T-helper 2 cell treated with Interferon-gamma antibody and Interleukin-4, amounts not matched to agents 100 ng/mL and 5 ng/mL, for 36 hours (primary cell): Measurements from ENCODE around the gene SLC30A1. TPM values are rescaled to one million over a fixed set of nuclear protein-coding genes. Genes with fewer than 3 reads are reported as not detected.

Experiments used
- intact Hi-C: fragments of 100-400 bp; cut with micrococcal nuclease; formaldehyde crosslinking; loops from one replicate; pipeline ENCODE4 v1.15.1; 2023
- total RNA-seq: library from RNA; stranded (reverse); gene quantifications from 2 replicates; pipeline ENCODE4 v1.2.3, GENCODE V29; 2022

SLC30A1 gene, protein sequence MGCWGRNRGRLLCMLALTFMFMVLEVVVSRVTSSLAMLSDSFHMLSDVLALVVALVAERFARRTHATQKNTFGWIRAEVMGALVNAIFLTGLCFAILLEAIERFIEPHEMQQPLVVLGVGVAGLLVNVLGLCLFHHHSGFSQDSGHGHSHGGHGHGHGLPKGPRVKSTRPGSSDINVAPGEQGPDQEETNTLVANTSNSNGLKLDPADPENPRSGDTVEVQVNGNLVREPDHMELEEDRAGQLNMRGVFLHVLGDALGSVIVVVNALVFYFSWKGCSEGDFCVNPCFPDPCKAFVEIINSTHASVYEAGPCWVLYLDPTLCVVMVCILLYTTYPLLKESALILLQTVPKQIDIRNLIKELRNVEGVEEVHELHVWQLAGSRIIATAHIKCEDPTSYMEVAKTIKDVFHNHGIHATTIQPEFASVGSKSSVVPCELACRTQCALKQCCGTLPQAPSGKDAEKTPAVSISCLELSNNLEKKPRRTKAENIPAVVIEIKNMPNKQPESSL
- total RNA-seq, result 11.5 and 12.7 TPM in 2 replicates

DNA sequence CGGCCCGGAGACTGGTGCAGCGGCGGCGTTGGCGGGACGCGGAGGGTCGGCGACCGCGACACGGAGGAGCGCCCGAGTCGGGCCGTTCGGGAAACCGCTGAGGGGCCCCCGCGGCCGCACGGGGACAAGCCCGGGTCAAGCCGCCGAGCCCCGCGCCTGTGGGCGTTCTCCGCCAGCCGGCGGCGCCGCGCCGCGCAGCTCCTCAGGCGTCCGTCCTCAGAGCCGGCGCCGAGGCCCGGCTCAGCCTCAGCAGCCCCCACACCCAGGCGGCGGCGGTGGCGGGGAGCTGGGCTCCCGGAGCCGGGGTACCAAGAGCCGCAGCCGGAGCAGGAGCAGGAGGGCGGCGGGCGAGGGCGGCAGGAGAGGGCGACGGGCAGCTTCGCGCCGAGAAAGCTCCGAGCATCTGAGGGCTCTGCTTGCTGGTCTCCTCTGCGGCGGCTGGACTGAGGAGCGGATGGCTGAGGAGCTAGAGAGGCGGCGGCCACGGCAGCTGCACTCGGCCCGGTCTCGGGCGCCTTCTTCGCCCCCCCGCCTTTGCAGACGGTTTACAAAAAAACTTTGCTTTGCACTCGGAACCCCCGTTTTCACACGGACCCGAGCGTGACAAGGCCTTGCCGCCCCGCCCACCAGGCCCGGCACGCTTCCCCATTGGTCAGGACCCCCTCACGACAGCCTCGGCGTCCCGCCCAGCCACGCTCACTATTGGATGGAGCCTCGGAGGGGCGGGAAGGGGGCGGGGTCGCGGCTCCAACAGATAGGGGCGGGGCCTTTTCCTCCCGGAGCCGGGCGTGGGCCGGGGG, at the start of gene SLC30A1:
TSS of gene SLC30A1 (minus strand) at position 522 of the 800 bp plus-strand sequence. CDS start 549 bp downstream, outside the sequence.
- intact Hi-C loops, result loop anchor here (1.0 to 10.0 kb wide), 12 partner anchors 28 to 1752 kb away; partner anchors contain the start of genes ANGEL2, ATF3, DTL and INTS7

DNA sequence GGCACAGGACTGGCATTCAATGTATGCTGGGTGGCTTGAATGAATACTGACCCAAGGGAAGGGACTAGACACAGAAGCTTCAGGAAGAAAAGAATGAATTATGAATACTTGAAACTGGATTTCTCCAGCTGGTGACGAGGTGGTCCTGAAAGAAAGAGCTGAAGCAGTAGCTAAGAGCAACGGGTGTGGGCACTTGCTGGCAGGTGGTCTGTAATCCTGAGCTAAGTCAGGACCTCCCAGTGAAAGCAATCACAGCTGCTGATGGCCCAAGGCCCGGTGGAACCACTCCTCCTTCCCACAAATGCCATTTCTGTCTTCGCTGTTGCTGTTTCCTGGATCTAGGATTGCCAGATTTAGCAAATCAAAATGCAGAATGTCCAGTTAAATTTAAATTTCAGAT, 49.5 kb upstream of the SLC30A1 start:
- intact Hi-C loops, result no loop called here

DNA sequence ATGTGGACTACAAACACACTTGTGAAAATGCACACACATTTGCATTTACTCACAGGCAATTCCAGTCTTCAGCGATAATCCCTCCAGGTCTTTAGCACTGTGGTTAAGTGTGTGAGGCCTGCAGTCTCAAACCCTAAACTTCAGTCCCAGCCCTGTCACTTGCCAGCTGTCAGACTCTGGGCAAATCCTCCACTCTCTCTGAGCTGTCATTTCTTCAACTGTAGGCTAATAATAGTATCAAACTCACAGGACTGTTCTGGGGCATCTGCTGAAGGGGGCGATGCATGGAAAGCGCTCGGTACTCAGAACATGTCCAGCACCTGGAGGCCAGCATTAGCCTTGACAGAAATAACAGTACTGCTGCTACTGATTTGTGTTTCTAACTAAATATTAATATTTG, 48.3 kb upstream of the SLC30A1 start:
- intact Hi-C loops, result no loop called here

DNA sequence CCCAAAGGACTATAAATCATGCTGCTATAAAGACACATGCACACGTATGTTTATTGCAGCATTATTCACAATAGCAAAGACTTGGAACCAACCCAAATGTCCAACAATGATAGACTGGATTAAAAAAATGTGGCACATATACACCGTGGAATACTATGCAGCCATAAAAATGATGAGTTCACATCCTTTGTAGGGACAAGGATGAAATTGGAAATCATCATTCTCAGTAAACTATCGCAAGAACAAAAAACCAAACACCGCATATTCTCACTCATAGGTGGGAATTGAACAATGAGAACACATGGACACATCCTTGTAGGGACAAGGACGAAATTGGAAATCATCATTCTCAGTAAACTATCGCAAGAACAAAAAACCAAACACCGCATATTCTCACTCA, 46.9 kb upstream of the SLC30A1 start:
- intact Hi-C loops, result loop anchor here (1.0 kb wide), 1 partner anchor 49 kb away; no protein-coding TSS in a partner anchor

DNA sequence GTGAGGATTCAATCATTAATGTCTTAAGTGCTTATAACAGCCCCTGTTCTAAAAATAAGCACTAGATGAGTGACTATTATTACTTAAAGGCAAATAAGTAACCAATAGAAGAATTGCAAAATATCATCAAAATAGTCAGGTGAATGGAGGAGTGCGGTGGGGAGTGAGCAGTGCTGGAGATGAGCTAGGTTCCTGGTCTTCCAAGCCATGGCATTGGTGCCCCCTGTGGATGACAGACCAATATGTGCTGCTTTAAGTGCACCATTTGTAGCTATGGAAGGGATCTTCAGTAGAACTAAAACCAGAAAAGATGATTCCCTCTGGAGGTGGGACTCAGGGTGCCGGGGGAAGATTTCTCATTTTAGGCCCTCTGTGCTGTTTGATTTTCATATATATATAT, 46.1 kb upstream of the SLC30A1 start:
- intact Hi-C loops, result loop anchor here (1.0 kb wide), 1 partner anchor 48 kb away; no protein-coding TSS in a partner anchor

DNA sequence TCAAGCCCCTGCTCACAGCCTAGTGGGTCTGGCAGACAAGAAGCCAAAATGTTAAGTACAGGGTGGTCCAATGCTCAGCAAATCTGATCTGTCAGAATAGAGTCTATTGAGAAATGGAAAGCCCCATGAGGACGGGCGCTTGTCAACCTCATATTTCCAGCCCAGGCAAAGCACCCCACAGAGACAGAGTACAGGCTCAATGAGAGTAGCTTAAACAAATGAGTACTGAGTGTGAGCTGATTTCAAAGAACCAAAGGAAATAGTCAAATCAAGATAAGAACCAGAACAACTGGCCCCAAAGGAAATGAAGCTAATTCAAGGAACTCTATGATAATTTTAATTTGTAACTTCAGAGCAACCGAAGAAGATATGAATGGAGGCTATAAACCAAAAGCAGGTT, 44.6 kb upstream of the SLC30A1 start:
- intact Hi-C loops, result no loop called here

DNA sequence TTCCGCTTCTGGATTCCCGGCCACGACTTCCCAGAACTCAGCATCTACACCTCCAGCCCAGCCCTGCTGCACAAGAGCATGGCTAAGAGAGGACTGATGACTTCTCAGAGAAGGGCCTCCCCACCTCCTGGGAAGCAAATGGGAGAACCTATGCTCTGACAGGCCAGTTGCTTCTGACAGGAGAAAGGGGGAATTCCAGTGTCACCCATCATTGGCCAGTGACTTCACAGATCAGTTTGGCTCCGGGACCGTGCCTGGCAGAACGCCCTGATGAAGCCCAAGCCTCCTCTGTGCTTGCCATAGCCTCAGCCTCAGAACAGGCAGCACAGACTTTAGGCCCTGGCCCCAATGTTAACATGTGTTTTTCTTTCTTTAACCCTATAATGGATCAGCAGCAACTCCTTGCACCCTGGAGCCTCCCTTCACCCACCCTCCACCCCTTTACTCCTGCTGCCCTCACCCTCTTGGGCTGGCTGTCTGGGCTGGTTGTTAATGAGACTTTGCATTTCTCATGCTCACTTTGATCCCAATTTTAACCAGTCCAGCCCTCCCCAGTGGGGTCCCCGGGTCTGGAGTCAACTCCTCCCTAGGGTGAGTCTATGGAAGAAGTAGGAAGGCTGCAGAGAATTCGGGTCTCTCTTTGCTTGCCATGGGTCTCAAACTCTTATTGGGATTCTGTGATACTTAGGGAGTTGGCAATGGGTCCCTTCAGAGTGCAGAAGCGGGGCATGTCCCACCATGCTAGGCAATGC, 42.7 kb upstream of the SLC30A1 start:
- intact Hi-C loops, result no loop called here

DNA sequence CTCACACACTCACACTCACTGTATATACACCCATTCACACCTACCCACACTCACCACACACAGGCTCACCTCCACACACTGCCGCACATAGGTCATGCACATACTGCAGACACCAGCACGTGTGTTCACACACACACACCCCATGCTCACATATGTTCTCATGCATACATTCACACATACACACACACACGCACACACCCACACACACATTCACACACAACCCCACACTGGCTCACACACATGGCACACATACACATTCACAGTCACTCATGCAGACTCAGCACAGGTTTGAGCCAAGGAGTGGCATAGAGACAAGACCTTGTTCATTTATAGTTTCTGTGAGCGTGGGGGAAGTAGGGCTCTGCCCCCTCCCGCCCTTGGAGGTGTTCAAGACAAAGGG, 41.1 kb upstream of the SLC30A1 start:
- intact Hi-C loops, result no loop called here

DNA sequence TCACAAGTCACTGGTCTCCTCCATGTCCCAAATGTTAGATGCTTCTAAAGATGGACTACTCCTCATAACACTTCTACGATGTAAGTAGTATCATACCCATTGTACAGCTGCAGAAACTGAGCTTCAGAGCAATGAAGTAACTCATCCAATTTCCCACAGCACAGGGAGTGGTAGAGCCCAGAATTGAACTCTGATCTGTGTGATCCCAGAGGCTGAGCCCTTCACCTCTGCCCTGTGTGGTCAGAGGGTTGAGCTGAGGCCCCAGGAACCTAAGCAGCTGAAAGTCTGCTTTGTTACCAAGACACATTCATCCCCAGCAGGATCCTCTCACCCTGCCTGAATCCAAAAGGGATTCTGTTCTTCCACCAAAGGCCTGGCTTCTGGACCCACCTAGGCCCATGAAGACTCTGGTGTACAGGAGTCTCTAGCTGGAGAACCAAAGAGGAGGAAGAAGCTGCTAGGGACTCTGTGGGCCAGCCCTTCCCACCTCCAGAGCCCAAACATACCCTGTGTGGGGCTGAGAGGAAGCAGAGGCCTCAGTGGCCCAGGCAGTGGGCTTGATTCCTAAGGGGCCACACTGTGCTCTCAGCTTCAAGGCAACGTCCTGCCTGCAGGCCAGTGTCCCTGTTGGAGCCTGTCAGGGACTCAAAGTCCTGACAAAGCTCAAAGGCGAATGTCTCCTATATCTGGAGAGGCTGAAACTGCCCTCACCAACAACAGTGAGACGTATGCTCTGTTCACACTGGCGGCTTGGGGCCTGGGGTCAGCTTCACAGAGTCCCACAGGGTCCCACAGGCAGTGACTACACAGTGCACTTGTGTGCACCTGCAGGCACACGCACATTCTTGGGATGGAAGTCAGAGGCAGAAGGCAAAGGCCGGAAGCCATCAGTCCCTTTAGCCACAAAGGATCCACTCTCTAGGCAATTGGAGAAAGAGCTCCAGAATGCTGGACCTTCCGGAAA, 40.4 kb upstream of the SLC30A1 start:
- intact Hi-C loops, result no loop called here

DNA sequence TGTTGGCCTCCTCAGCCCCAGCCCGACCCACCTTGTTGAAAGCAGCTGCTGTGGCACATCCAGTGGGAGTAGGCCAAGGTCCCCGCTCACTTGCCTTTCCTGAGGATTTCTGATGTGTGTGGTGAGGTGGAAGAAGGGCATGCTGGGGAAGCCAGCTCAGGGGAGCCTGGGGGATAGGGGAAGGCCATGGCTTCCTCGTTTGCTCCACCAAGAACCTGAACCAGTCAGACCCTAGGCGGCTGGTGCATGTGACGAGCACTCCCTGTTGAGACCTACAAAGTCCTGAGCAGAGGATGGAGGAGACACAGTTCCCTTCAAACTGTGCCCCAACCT, 38.0 kb upstream of the SLC30A1 start:
- intact Hi-C loops, result no loop called here

DNA sequence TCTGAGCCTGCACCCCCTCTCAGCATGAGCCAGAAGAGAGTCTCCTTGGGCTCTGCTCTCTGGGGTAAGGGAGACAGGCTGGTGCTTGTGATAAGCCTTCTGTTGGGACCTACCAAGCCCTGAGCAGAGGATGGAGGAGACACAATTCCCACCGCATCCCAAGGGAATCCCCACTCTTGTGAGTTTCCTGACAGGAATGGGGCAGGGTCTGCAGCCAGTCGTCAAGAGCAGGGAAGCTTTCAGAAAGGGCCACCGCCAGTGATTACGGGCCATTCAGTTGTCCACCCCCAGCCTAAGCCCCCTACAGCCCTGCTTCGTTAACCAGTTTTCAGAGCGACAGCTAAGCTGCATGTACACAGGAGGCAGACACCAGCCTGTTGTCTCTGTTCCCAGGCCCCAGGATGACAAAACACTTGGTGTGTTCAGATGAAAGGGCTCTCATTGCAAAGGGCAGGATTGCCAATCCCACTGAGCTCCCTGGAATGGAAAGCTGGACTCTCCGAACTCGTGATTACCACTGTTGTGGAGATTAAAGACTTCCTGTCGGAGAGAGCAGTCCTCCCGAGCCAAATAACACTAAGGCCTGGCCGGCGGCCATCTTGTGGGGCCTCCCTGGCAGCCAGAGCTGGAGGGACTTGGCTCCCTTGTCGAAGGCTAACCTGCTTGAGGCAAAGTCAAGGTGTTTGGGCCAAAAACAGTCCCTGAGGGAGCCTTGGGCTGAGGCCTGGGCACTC, 37.4 kb upstream of the SLC30A1 start:
- intact Hi-C loops, result no loop called here

DNA sequence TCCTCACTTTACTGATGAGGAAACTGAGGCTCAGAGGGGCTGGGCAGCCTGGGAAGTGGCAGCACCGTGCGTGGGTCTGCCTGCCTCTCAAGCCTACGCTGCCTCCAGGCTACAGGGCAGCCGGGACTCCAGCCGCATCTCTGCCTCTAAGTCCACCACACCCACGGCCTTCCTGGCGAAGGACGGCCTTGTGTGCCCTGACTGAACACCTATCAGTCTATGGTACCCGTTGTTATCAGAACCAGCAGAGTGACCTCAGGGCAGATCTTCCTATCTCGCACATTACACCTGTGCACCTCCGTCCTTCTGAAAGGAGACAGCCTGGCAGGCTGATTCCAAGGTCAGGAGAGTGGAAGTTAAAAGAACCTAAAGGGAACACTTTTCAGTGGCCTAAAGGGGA, 35.7 kb upstream of the SLC30A1 start:
- intact Hi-C loops, result no loop called here

DNA sequence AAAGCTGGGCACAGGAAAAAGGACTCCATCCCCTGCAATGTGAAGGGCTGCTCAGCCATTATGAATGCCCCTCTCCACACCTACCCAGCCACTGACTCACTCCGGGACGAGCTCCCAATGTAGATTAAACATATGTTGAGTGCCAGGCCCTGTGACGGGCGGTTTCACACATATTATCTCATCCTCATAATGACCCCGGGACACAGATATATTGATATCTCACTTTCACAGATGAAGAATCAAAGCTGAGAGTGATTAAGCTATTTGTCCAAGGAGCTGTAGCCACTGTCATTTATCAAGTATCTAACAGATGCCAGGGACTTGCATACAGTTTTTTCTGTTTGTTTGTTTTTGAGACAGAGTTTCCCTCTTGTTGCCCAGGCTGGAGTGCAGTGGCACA, 35.0 kb upstream of the SLC30A1 start:
- intact Hi-C loops, result no loop called here

DNA sequence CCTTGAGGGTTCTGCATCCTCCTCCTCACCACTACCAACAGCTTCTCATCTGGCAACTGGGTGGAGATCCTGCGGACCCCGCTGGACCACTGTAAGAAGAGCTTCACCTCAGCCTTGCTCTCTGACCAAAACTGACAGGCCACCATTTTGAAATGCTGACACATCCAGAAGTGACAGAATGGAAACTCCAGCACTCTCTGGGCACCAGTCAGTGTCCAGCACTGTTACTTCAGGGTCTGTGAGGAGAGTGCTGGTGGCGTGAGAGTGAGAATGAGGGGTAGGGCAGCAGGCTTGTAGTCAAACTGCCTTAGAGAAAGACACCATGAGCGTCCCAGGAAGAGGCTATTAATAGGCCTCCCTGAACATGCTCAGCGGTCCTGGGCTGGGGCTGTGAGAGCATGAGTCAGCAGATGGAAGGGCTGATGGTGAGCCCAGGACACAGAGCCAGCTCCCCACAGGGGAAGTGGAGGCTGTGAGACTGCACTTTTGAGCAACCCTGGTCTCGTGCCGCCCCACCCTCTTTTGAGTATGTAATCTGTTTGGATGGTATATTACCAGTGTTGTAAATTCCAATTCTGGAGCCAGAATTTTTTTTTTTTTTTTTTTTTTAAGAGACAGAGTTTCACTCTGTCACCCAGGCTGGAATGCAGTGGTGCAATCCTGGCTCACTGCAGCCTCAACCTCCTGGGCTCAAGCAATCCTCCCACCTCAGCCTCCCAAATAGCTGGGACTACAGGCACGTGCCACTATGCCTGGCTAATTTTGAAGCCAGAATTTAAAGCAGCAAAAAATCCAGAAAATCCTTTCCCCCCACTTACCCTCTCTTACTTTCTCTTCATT, 34.4 kb upstream of the SLC30A1 start:
- intact Hi-C loops, result no loop called here

DNA sequence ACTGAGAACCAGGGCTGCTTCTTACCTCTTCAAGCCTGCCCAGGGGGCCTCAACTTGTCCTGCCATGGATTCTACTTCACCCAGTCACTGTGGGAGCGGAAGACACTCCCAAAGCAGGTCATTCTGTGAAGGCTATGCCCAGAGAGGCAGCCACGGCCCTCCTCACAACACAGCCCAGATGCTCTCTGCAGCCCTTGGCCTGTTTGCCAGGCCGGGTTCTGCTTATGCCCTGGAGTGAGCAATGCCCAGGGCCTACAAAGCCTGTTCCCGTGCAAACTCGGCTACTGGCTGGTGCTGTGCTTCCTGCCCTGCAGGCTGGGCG, 33.8 kb upstream of the SLC30A1 start:
- intact Hi-C loops, result no loop called here

DNA sequence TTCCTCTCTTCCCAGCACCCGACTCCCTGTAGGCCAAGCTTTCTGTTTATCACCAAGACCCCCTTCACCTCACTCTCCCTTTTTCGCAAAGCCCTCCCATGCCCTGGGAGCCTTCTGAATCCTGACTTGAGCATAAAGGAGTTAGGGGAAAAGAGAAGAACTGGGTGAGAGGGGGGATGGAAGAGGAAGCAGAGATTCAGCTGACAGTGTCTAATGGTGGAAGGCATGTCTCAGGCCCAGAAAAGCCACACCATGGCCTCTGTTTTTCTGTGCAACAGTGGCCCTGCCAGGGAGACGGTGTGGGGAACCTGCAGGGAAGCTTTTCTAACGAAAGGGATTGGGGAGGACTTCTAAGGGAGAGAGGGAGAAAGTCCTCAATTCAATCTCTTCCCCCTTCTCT, 32.9 kb upstream of the SLC30A1 start:
- intact Hi-C loops, result no loop called here

DNA sequence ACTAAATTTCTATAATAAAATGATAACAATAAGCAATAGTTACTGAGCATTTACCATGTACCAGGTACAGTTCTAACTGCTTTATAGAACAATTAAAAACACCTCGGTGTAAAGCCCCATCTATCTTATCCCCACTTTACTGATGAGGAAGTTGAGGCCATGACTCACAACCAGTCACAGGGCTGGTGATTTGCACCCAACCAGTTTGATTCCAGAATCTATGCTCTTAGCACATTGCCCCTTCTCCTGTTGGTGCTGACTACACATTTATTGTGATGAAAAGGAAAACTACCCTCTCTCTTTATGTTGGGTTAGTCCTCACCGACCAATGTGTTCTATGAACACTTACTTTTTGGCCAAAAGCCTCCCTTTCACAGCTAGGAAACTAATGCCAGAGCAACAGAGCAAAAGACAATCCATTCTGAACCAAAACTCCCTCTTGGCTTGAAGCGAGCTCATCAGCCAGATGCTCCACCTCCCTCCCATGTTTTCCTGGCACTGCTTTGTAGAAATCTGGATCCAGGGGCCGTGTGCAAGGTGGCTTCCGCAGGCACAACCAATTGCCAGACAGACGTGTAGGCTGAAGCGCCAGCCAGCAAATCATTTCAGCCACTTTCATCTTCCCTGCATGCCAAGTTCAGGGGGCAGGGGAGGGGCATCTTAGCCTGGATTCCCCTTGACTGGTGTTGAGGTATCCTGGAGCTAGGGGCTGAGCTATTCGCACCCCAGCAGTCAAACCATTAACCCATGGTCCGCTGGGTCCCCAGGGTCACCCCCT, 32.0 kb upstream of the SLC30A1 start:
- intact Hi-C loops, result no loop called here
